ENCODE data around the gene UBA1. TPM values are rescaled to one million over a fixed set of nuclear protein-coding genes. Genes with fewer than 3 reads are reported as not detected.

The UBA1 gene
- total RNA-seq, 4 donors from 2014 or later, result 125 to 218 (median 147) TPM

GRCh38 chrX:47190445-47191269, 3.0 kb upstream of the UBA1 start:
- H3K4me1 ChIP-seq, result peaks cover 22 to 41% (median 27%) of the 10 kb centered on the region in 4 donors
- DNase-seq (ENCODE audit: extremely low spot score), result peak; percentile 94
- no peaks in the 10 kb centered on the region for H3K9me3 ChIP-seq
- H3K4me3 ChIP-seq, result peak overlapping the region; percentile 54 to 67 (median 58)
- H3K36me3 ChIP-seq, result peaks cover 0 to 16% (median 14%) of the 10 kb centered on the region in 4 donors
- intact Hi-C loops (cut with DNase I), result loop anchor here (10.0 kb wide), 1 partner anchor 834 kb away; no protein-coding TSS in a partner anchor
- no peaks in the 10 kb centered on the region for H3K27me3 ChIP-seq
- H3K27ac ChIP-seq (replicated peaks in 1 of 4), result peak overlapping the region; percentile 50 to 68 (median 62)
- TF ChIP-seq EP300 (IDR thresholded peaks at IDR 0.05) (no peak), POLR2AphosphoS5 (IDR thresholded peaks at IDR 0.05) (peak; percentile 75 to 82), POLR2A (IDR thresholded peaks at IDR 0.05; ENCODE audit: low read depth) (no peak), CTCF (IDR thresholded peaks at IDR 0.05) (no peak)
- WGBS, result 25% methylated on average over 26 of the region's 40 CpGs

GRCh38 chrX:47191331-47191730, 2.3 kb upstream of the UBA1 start:
- no peaks in the 10 kb centered on the region for H3K27me3 ChIP-seq
- TF ChIP-seq POLR2A (IDR thresholded peaks at IDR 0.05; ENCODE audit: low read depth) (no peak), EP300 (IDR thresholded peaks at IDR 0.05) (no peak), POLR2AphosphoS5 (IDR thresholded peaks at IDR 0.05) (no peak), CTCF (IDR thresholded peaks at IDR 0.05) (no peak)
- peak overlapping the region; percentile 50 to 68 (median 62) for H3K27ac ChIP-seq (replicated peaks in 1 of 4)
- 47% methylated on average over 21 of the region's 26 CpGs for WGBS
- intact Hi-C loops (cut with DNase I), result loop anchor here (10.0 kb wide), 1 partner anchor 833 kb away; no protein-coding TSS in a partner anchor
- no peak for DNase-seq (ENCODE audit: extremely low spot score)
- H3K4me1 ChIP-seq, result peaks cover 29 to 48% (median 34%) of the 10 kb centered on the region in 4 donors
- H3K4me3 ChIP-seq, result peak overlapping the region; percentile 54 to 67 (median 58)
- peaks cover 0 to 10% (median 7%) of the 10 kb centered on the region in 4 donors for H3K36me3 ChIP-seq
- H3K9me3 ChIP-seq, result no peaks in the 10 kb centered on the region

GRCh38 chrX:47191806-47192401, 1.7 kb upstream of the UBA1 start:
- Histone ChIP-seq H3K27ac (replicated peaks in 1 of 4) (no peak overlapping the region), H3K36me3 (peaks cover 0 to 4% (median 2%) of the 10 kb centered on the region in 4 donors), H3K4me1 (peaks cover 35 to 54% (median 39%) of the 10 kb centered on the region in 4 donors), H3K4me3 (peak overlapping the region; percentile 54 to 67 (median 58)), H3K9me3 (no peaks in the 10 kb centered on the region), H3K27me3 (no peaks in the 10 kb centered on the region)
- TF ChIP-seq POLR2AphosphoS5 (IDR thresholded peaks at IDR 0.05) (no peak), POLR2A (IDR thresholded peaks at IDR 0.05; ENCODE audit: low read depth) (no peak), CTCF (IDR thresholded peaks at IDR 0.05) (no peak), EP300 (IDR thresholded peaks at IDR 0.05) (no peak)
- WGBS, result 72% methylated on average over 16 of the region's 16 CpGs
- intact Hi-C loops (cut with DNase I), result loop anchor here (2.0 to 10.0 kb wide), 3 partner anchors 193 to 833 kb away; no protein-coding TSS in a partner anchor
- DNase-seq (ENCODE audit: extremely low spot score), result no peak

- intact Hi-C loops (cut with DNase I), result loop anchor here (10.0 kb wide), 1 partner anchor 831 kb away; no protein-coding TSS in a partner anchor
- no peaks in the 10 kb centered on the region for H3K9me3 ChIP-seq
- peak overlapping the region; percentile 92 to 97 (median 96) for H3K27ac ChIP-seq (replicated peaks in 1 of 4)
- TF ChIP-seq EP300 (IDR thresholded peaks at IDR 0.05) (no peak), CTCF (IDR thresholded peaks at IDR 0.05) (no peak), POLR2A (IDR thresholded peaks at IDR 0.05; ENCODE audit: low read depth) (no peak)
- no peak for DNase-seq (ENCODE audit: extremely low spot score)
- peaks cover 0 to 16% (median 10%) of the 10 kb centered on the region in 4 donors for H3K36me3 ChIP-seq
- 36% methylated on average over 12 of the region's 14 CpGs for WGBS
- no peaks in the 10 kb centered on the region for H3K27me3 ChIP-seq
- peaks cover 50 to 78% (median 61%) of the 10 kb centered on the region in 4 donors for H3K4me1 ChIP-seq
- peak overlapping the region; percentile 72 to 95 (median 80) for H3K4me3 ChIP-seq
Observed at GRCh38 chrX:47194194-47194787, 662 bp downstream of the UBA1 start.

Measured in esophagus muscularis mucosa (tissue), 4 donors.